Cardiac muscle cell (in vitro differentiated cells and primary cell): Measurements from ENCODE around the gene YES1. TPM values are rescaled to one million over a fixed set of nuclear protein-coding genes. Genes with fewer than 3 reads are reported as not detected.
"Not testable (repeated sequence)": the region's sequence is repeated elsewhere in the genome, so short reads cannot be mapped to it uniquely, and the experiment has no call there.

Experiments used
- DNase-seq, 2 donors: peaks; one replicate each; pipeline versions ENCODE4 v3.0.0 to v3.0.0-alpha.2; 2010 to 2017; ENCODE audit warnings: low read depth in 1 of 2, low spot score in 1 of 2
- H3K27ac ChIP-seq: fragments of 200-600 bp; sonication (generic); 2 replicates; pipeline ENCODE4 v1.5.1; 2016
- H3K27me3 ChIP-seq: fragments of 200-600 bp; sonication (generic); 2 replicates; pipeline ENCODE4 v1.6.0; 2016; ENCODE audit warnings: control low read depth
- H3K36me3 ChIP-seq: fragments of 200-600 bp; sonication (generic); 2 replicates; pipeline ENCODE4 v1.5.1; 2016; ENCODE audit warnings: control low read depth
- H3K4me1 ChIP-seq: fragments of 200-600 bp; sonication (generic); 2 replicates; pipeline ENCODE4 v1.8.1; 2017; ENCODE audit warnings: low read depth, mild to moderate bottlenecking, mixed run types
- H3K4me3 ChIP-seq: fragments of 200-600 bp; sonication (generic); 2 replicates; pipeline ENCODE4 v1.5.1; 2016; ENCODE audit warnings: mild to moderate bottlenecking
- H3K9me3 ChIP-seq: fragments of 200-600 bp; sonication (generic); 2 replicates; pipeline ENCODE4 v1.5.1; 2017; ENCODE audit warnings: low read depth, mild to moderate bottlenecking, control low read depth
- CTCF ChIP-seq: IDR thresholded peaks from 2 replicates; pipeline ENCODE4 v1.5.1; 2012; ENCODE audit warnings: low read depth, mild to moderate bottlenecking, low read length
- polyA plus RNA-seq: library from polyadenylated mRNA; unstranded; fragments of >200 nt; fragmentation: Nextera tagmentation; extraction: Ambion mirVana; gene quantifications from 2 replicates; pipeline ENCODE4 v1.2.1, GENCODE V29; 2016
- total RNA-seq: library from RNA; depleted of rRNA; stranded (reverse); fragments of >200 nt; gene quantifications from 2 replicates; pipeline ENCODE4 v1.2.3, GENCODE V29; 2016

The YES1 gene
- total and polyA plus RNA-seq, 2 experiments from 2014 or later: 18.5 to 96.0 TPM

- no peaks in the 10 kb centered on the region for H3K27me3 ChIP-seq
- no peaks in the 10 kb centered on the region for H3K4me1 ChIP-seq
- H3K36me3 ChIP-seq: no peaks in the 10 kb centered on the region
- no peak for TF ChIP-seq CTCF
- no peak for DNase-seq
- H3K9me3 ChIP-seq: no peaks in the 10 kb centered on the region
- no peak overlapping the region for H3K27ac ChIP-seq
- H3K4me3 ChIP-seq: no peak overlapping the region
These were observed 44.8 kb downstream of the YES1 start for GRCh38 chr18:767084-767882.

GRCh38 chr18:766550-766860, 45.5 kb downstream of the YES1 start:
- H3K9me3 ChIP-seq: no peaks in the 10 kb centered on the region
- no peaks in the 10 kb centered on the region for H3K27me3 ChIP-seq
- no peaks in the 10 kb centered on the region for H3K36me3 ChIP-seq
- H3K4me1 ChIP-seq: no peaks in the 10 kb centered on the region
- no peak overlapping the region for H3K4me3 ChIP-seq
- DNase-seq: no peak
- H3K27ac ChIP-seq: no peak overlapping the region
- no peak for TF ChIP-seq CTCF

GRCh38 chr18:765764-766549, 46.1 kb downstream of the YES1 start:
- Histone ChIP-seq H3K4me3 (no peak overlapping the region), H3K9me3 (no peaks in the 10 kb centered on the region), H3K27ac (no peak overlapping the region), H3K27me3 (no peaks in the 10 kb centered on the region), H3K36me3 (no peaks in the 10 kb centered on the region), H3K4me1 (no peaks in the 10 kb centered on the region)
- no peak for TF ChIP-seq CTCF
- no peak for DNase-seq

GRCh38 chr18:759864-760263, 52.2 kb downstream of the YES1 start:
- H3K9me3 ChIP-seq, H3K36me3 ChIP-seq, DNase-seq: not testable (repeated sequence)

GRCh38 chr18:755506-755905, 56.5 kb downstream of the YES1 start:
- TF ChIP-seq CTCF: no peak

More at GRCh38 chr18:759864-760263, 52.2 kb downstream of the YES1 start:
- H3K4me3 ChIP-seq, H3K27ac ChIP-seq, H3K27me3 ChIP-seq, H3K4me1 ChIP-seq: not testable (repeated sequence)

GRCh38 chr18:754656-755055, 57.4 kb downstream of the YES1 start:
- DNase-seq: no peak
- H3K4me1 ChIP-seq: no peaks in the 10 kb centered on the region
- H3K4me3 ChIP-seq: no peak overlapping the region
- H3K27me3 ChIP-seq: no peaks in the 10 kb centered on the region
- H3K27ac ChIP-seq: no peak overlapping the region
- H3K9me3 ChIP-seq: no peaks in the 10 kb centered on the region
- TF ChIP-seq CTCF: no peak
- peaks cover 26% of the 10 kb centered on the region for H3K36me3 ChIP-seq

More at GRCh38 chr18:755506-755905, 56.5 kb downstream of the YES1 start:
- Histone ChIP-seq H3K27ac (no peak overlapping the region), H3K36me3 (peaks cover 22% of the 10 kb centered on the region), H3K4me3 (no peak overlapping the region), H3K27me3 (no peaks in the 10 kb centered on the region), H3K9me3 (no peaks in the 10 kb centered on the region), H3K4me1 (no peaks in the 10 kb centered on the region)
- no peak for DNase-seq
